ENCODE results near the gene FAS. TPM values are rescaled to one million over a fixed set of nuclear protein-coding genes. Genes with fewer than 3 reads are reported as not detected.

Gene FAS
- total RNA-seq, 1 experiment from 2014 or later: 9.3 TPM

GRCh38 chr10:89022734-89023133, 32.1 kb downstream of the FAS start:
- ChIA-PET RAD21 (ENCODE audit: low non-redundant PET in 1 of 2, low total read pairs in 2 of 2, uncharacterized antibody in 2 of 2, unreplicated experiment in 2 of 2) (no interaction called here), CTCF (no interaction called here), POLR2A (no interaction called here)
- DNase-seq (ENCODE audit: low read depth, low spot score): no peak
- ATAC-seq: no peak
- no peaks in the 10 kb centered on the region for H3K9me2 ChIP-seq (ENCODE audit: insufficient read depth)
- no peaks in the 10 kb centered on the region for H3K36me3 ChIP-seq (ENCODE audit: control insufficient read depth in 1 of 2, insufficient read depth in 2 of 2, low read length in 2 of 2)
- no peak for TF ChIP-seq ZBTB33 (IDR thresholded peaks at IDR 0.05; ENCODE audit: extremely low read depth, insufficient replicate concordance, low read length)
- no peak for TF ChIP-seq ATF3 (IDR thresholded peaks at IDR 0.05)
- TF ChIP-seq MAX (IDR thresholded peaks at IDR 0.05): no peak
- TF ChIP-seq SP1 (IDR thresholded peaks at IDR 0.05; ENCODE audit: low read depth): no peak
- TF ChIP-seq CBX3 (IDR thresholded peaks at IDR 0.05; ENCODE audit: low read depth): no peak
- no peak for TF ChIP-seq EGR1 (IDR thresholded peaks at IDR 0.05; ENCODE audit: low read depth)
- no peaks in the 10 kb centered on the region for H3K27me3 ChIP-seq (ENCODE audit: insufficient read depth, low read length)
- H3K4me2 ChIP-seq (ENCODE audit: low read length): no peak overlapping the region
- no peaks in the 10 kb centered on the region for H4K20me1 ChIP-seq (ENCODE audit: insufficient read depth)
- no peaks in the 10 kb centered on the region for H3K4me1 ChIP-seq (ENCODE audit: control insufficient read depth in 1 of 2, insufficient read depth in 2 of 2, low read length in 2 of 2)
- H3K79me2 ChIP-seq (ENCODE audit: insufficient read depth, low read length): no peaks in the 10 kb centered on the region
- intact Hi-C loops (cut with micrococcal nuclease): no loop called here
- H3K9ac ChIP-seq (ENCODE audit: low read length): no peak overlapping the region
- H3K27ac ChIP-seq (ENCODE audit: low read depth, low read length): no peak overlapping the region
- H3K4me3 ChIP-seq (replicated peaks in 1 of 2; ENCODE audit: low read depth in 1 of 2, low read length in 2 of 2): no peak overlapping the region
- no peak overlapping the region for H2AFZ ChIP-seq (ENCODE audit: low read depth, low read length, poor library complexity, severe bottlenecking)
- H3K9me3 ChIP-seq (ENCODE audit: control insufficient read depth in 1 of 2, insufficient read depth in 1 of 2, low read depth in 1 of 2, low read length in 2 of 2): peaks cover 0 to 9% of the 10 kb centered on the region in 2 experiments; a peak in 1 of 4 replicates
- no TSS peak for BruUV-seq (replicated peaks)

GRCh38 chr10:89025453-89025852, 34.9 kb downstream of the FAS start:
- CTCF ChIA-PET: no interaction called here
- Histone ChIP-seq H3K36me3 (ENCODE audit: control insufficient read depth in 1 of 2, insufficient read depth in 2 of 2, low read length in 2 of 2) (no peaks in the 10 kb centered on the region), H3K79me2 (ENCODE audit: insufficient read depth, low read length) (no peaks in the 10 kb centered on the region), H3K27me3 (ENCODE audit: insufficient read depth, low read length) (no peaks in the 10 kb centered on the region), H4K20me1 (ENCODE audit: insufficient read depth) (no peaks in the 10 kb centered on the region), H3K4me1 (ENCODE audit: control insufficient read depth in 1 of 2, insufficient read depth in 2 of 2, low read length in 2 of 2) (no peaks in the 10 kb centered on the region; a peak in 1 of 4 replicates), H3K9me2 (ENCODE audit: insufficient read depth) (no peaks in the 10 kb centered on the region), H3K4me2 (ENCODE audit: low read length) (no peak overlapping the region), H3K4me3 (replicated peaks in 1 of 2; ENCODE audit: low read depth in 1 of 2, low read length in 2 of 2) (no peak overlapping the region), H3K9ac (ENCODE audit: low read length) (no peak overlapping the region), H3K9me3 (ENCODE audit: control insufficient read depth in 1 of 2, insufficient read depth in 1 of 2, low read depth in 1 of 2, low read length in 2 of 2) (no peaks in the 10 kb centered on the region), H2AFZ (ENCODE audit: low read depth, low read length, poor library complexity, severe bottlenecking) (no peak overlapping the region), H3K27ac (ENCODE audit: low read depth, low read length) (no peak overlapping the region)
- POLR2A ChIA-PET: no interaction called here
- BruUV-seq (replicated peaks): no TSS peak
- intact Hi-C loops (cut with micrococcal nuclease): no loop called here
- no peak for TF ChIP-seq ZNF274 (IDR thresholded peaks at IDR 0.05; ENCODE audit: low read depth, low read length)
- TF ChIP-seq FOSL1 (IDR thresholded peaks at IDR 0.05; ENCODE audit: low read depth): no peak
- no peak for TF ChIP-seq ATF3 (IDR thresholded peaks at IDR 0.05)
- no peak for TF ChIP-seq MAX (IDR thresholded peaks at IDR 0.05)
- TF ChIP-seq REST (IDR thresholded peaks at IDR 0.05; ENCODE audit: low read depth): no peak
- TF ChIP-seq POLR2AphosphoS5 (IDR thresholded peaks at IDR 0.05; ENCODE audit: low read depth, low read length): no peak
- TF ChIP-seq TCF7L2 (IDR thresholded peaks at IDR 0.05; ENCODE audit: borderline replicate concordance, extremely low read depth, insufficient read depth, insufficient read length): no peak
- no peak for ATAC-seq
- RAD21 ChIA-PET (ENCODE audit: low non-redundant PET in 1 of 2, low total read pairs in 2 of 2, uncharacterized antibody in 2 of 2, unreplicated experiment in 2 of 2): no interaction called here
- no peak for DNase-seq (ENCODE audit: low read depth, low spot score)

All from HCT116 (cell line).